K562 (cell line): ENCODE data around the gene KRTAP4-8. TPM values are rescaled to one million over a fixed set of nuclear protein-coding genes. Genes with fewer than 3 reads are reported as not detected.
A peak's percentile ranks its signal among the peaks of the same experiment; 100 is the strongest.
"Not testable (repeated sequence)": the region's sequence is repeated elsewhere in the genome, so short reads cannot be mapped to it uniquely, and the experiment has no call there.

Source experiments
- ATAC-seq: fragments of 200-7000 bp; cut with Tn5 transposase; 3 replicates; pipeline ENCODE4 v1.9.1; 2020; ENCODE audit warnings: moderate library complexity
- BruUV-seq: library from RNA; stranded (reverse); fragments of 400-500 nt; replicated peaks from 2 replicates; lab custom pipeline; 2021; lab: Mats Ljungman, UMichigan
- CTCF ChIA-PET: fragments of 300-600 bp; formaldehyde crosslinking; extraction: SDS; loops from one replicate; lab custom pipeline; 2021; ENCODE audit warnings: low intra/inter-chr PET ratio; lab: Yijun Ruan, JAX
- POLR2A ChIA-PET: fragments of 300-600, 350-650 bp; sonication (Branson Sonifier 250); formaldehyde crosslinking; extraction: SDS; loops from one replicate; lab custom pipeline; 2021; ENCODE audit warnings: antibody characterized with exemption, inconsistent platforms; lab: Yijun Ruan, JAX
- DNase-seq, 4 experiments: peaks; one replicate each; pipeline versions ENCODE4 v3.0.0 to v3.0.0-alpha.2; 2011 to 2018; ENCODE audit warnings: low spot score in 3 of 4, mixed read lengths in 3 of 4; ENCODE audit errors: extremely low read depth in 1 of 4
- FAIRE-seq: peaks from 2 replicates; lab custom pipeline; 2011; peaks lifted over from hg19 to GRCh38; lab: Jason Lieb, UNC
- H2AFZ ChIP-seq: 2 replicates; pipeline ENCODE4 v1.6.0; 2011; ENCODE audit warnings: low read depth, low read length, control low read depth, inconsistent platforms
- H3K27ac ChIP-seq: fragments of 200-600 bp; 3 replicates; pipeline ENCODE4 v1.8.0; 2011; ENCODE audit warnings: low read depth, mild to moderate bottlenecking, control low read depth, inconsistent platforms, low read length, moderate library complexity, mixed read lengths; ENCODE audit errors: extremely low read depth
- H3K27me3 ChIP-seq, 2 experiments: fragments of 300-600 bp in 1 of 2; 2 replicates in 1 of 2; 3 replicates in 1 of 2; pipeline versions ENCODE4 v1.6.0 to v1.8.0; 2011; ENCODE audit warnings: inconsistent platforms in 2 of 2, low read length in 2 of 2, mild to moderate bottlenecking in 1 of 2, mixed read lengths in 1 of 2, moderate library complexity in 1 of 2; ENCODE audit not compliant: control insufficient read depth in 2 of 2, insufficient read depth in 2 of 2
- H3K36me3 ChIP-seq: fragments of 300-600 bp; 3 replicates; pipeline ENCODE4 v1.8.0; 2011; ENCODE audit warnings: mild to moderate bottlenecking, low read length, inconsistent platforms; ENCODE audit not compliant: control insufficient read depth, insufficient read depth
- H3K4me1 ChIP-seq, 2 experiments: fragments of 200-600 bp in 1 of 2; replicated peaks in 1 of 2; 2 replicates in 1 of 2; 3 replicates in 1 of 2; pipeline versions ENCODE4 v1.5.1 to v1.8.0; 2011; ENCODE audit warnings: inconsistent platforms in 2 of 2, low read length in 2 of 2, mild to moderate bottlenecking in 1 of 2, mixed read lengths in 1 of 2, moderate library complexity in 1 of 2; ENCODE audit not compliant: control insufficient read depth in 2 of 2, insufficient read depth in 2 of 2
- H3K4me2 ChIP-seq: 2 replicates; pipeline ENCODE4 v1.6.1; 2011; ENCODE audit warnings: low read length, control low read depth, inconsistent platforms, mixed read lengths; ENCODE audit not compliant: insufficient read depth
- H3K4me3 ChIP-seq: fragments of 200-600 bp; sonication (generic), shearing (Covaris generic); 2 replicates; pipeline ENCODE4 v1.5.1; 2016; ENCODE audit warnings: control low read depth, inconsistent platforms
- H3K79me2 ChIP-seq: fragments of 200-600 bp; 3 replicates; pipeline ENCODE4 v1.8.0; 2011; ENCODE audit warnings: low read length, inconsistent platforms; ENCODE audit not compliant: control insufficient read depth, insufficient read depth
- H3K9ac ChIP-seq, 2 experiments: 2 replicates each; pipeline versions ENCODE4 v1.6.0 to v1.6.1; 2011; ENCODE audit warnings: low read depth in 2 of 2, low read length in 2 of 2, control low read depth in 1 of 2, inconsistent platforms in 1 of 2, mild to moderate bottlenecking in 1 of 2, mixed read lengths in 1 of 2; ENCODE audit not compliant: insufficient read depth in 1 of 2
- H3K9me1 ChIP-seq: one replicate; pipeline ENCODE4 v1.6.0; 2011; ENCODE audit warnings: inconsistent platforms, mild to moderate bottlenecking, low read length, moderate library complexity; ENCODE audit not compliant: control insufficient read depth, insufficient read depth
- H3K9me3 ChIP-seq: replicated peaks from 2 replicates; pipeline ENCODE4 v1.5.1; 2011; ENCODE audit warnings: low read depth, low read length, inconsistent platforms; ENCODE audit not compliant: control insufficient read depth, insufficient read depth
- H4K20me1 ChIP-seq: replicated peaks from 2 replicates; pipeline ENCODE4 v1.6.1; 2011; ENCODE audit warnings: low read length, inconsistent platforms, mixed read lengths; ENCODE audit not compliant: control insufficient read depth, insufficient read depth
- MTF1 ChIP-seq: fragments of 250-450 bp; sonication (Bioruptor Pico); IDR thresholded peaks from 2 replicates; pipeline ENCODE4 v1.9.0; 2021; ENCODE audit warnings: moderate library complexity, mild to moderate bottlenecking, inconsistent platforms, borderline replicate concordance
- TBP ChIP-seq: optimal IDR thresholded peaks from 2 replicates; pipeline ENCODE3; 2011; ENCODE audit warnings: low read depth, low read length, improper control_type of control experiment
- ZNF316 ChIP-seq: fragments of 450-650 bp; IDR thresholded peaks from 2 replicates; pipeline ENCODE4 v1.6.1; 2016
- WGBS: fragments of 100-300 bp; shearing (Covaris generic); methylation state at CpG from one replicate; pipeline ENCODE4 v1.1.6; 2016; ENCODE audit warnings: low coverage, mixed read lengths; ENCODE audit not compliant: insufficient coverage; ENCODE audit errors: missing lambda C conversion rate; 5-methylcytosine and 5-hydroxymethylcytosine counted together
- in situ Hi-C: fragments of 300-500 bp; cut with MboI; formaldehyde crosslinking; loops from 4 replicates; pipeline ENCODE4 v1.15.0; 2018; ENCODE audit warnings: inconsistent platforms, mixed read lengths
- intact Hi-C: fragments of 100-400 bp; cut with micrococcal nuclease; formaldehyde crosslinking; loops from 2 replicates; pipeline ENCODE4 v1.14.2; 2022
- polyA plus RNA-seq, 8 experiments: library from polyadenylated mRNA; depleted of rRNA in 4 of 8; stranded (reverse) in 5 of 8; unstranded in 3 of 8; fragments of >200 nt; fragmentation: Nextera tagmentation in 2 of 8; fragmentation: Illumina TruSeq in 1 of 8; extraction: Ambion mirVana in 2 of 8; extraction: Trizol in 1 of 8; gene quantifications; 2 replicates each; pipeline versions ENCODE4 v1.2.1 to v1.2.3, GENCODE V29; 2011 to 2014; ENCODE audit warnings: inconsistent platforms in 1 of 8, missing spikeins in 1 of 8
- total RNA-seq, 7 experiments: library from RNA; depleted of rRNA in 6 of 7; stranded (reverse); fragments of >200 nt in 6 of 7; fragmentation: Illumina TruSeq in 2 of 7; extraction: Trizol in 2 of 7; gene quantifications; 2 replicates each; pipeline versions ENCODE4 v1.2.1 to v1.2.3, GENCODE V29; 2011 to 2021; ENCODE audit warnings: low replicate concordance in 1 of 7

The KRTAP4-8 gene
- total and polyA plus RNA-seq, 9 of the 15 experiments (the other 6 are each of a cell fraction or from before 2014, with no cell fraction given): not detected

DNA sequence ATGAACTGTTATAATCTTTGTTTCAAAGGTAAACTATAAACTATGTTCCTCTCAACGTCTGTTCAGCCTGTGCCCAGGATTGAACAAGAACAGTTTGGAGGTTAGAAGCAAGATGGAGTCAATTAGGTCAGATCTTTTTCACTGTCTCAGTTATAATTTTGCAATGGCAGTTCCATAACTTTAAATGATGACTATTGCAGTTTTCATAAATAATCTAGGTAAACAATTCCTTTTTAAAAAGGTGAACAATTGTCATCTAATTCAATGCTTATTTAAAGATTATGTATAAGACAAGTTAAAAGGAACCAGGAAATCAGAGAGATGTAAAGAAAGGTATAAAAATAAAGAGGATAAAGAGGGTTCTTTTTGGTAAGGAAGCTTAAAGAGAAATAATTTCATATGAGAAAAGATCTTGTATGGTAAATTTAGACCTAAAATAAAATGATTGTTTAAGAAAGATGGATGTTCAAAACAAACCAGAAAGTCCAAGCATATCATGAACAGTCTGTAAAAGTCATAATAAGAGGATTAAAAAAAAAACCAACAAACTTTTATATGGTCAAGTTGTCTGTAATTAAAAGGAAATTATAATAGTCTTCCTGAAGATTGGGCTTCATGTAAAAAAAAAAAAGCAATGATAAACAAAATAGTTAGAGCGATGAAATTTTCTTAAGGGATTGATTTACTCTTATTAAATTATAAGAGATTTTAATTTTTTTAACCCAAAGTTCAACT is 13.4 kb upstream of the KRTAP4-8 start:
- intact Hi-C loops: no loop called here
- DNase-seq: no peak
- H3K4me2 ChIP-seq: no peak overlapping the region
- BruUV-seq: no TSS peak
- no peak overlapping the region for H3K27ac ChIP-seq
- ChIA-PET CTCF (no interaction called here), POLR2A (interaction anchor here (0.6 to 1.1 kb wide), 3 partner anchors 29 to 170 kb away, joined by 3 to 4 read pairs (median 3); partner anchors contain the start of gene KRTAP4-6)
- no peaks in the 10 kb centered on the region for H3K36me3 ChIP-seq
- H3K79me2 ChIP-seq: no peaks in the 10 kb centered on the region
- TF ChIP-seq MTF1: no peak
- no peak for TF ChIP-seq TBP
- TF ChIP-seq ZNF316: peak; percentile 59
- WGBS: 0% methylated on average over 2 of the region's 2 CpGs
- in situ Hi-C loops: no loop called here
- no peak for ATAC-seq
- no peaks in the 10 kb centered on the region for H3K27me3 ChIP-seq
- H3K4me3 ChIP-seq: no peak overlapping the region
- FAIRE-seq: no peak
- no peak overlapping the region for H3K9ac ChIP-seq
- H3K9me3 ChIP-seq: no peaks in the 10 kb centered on the region
- no peaks in the 10 kb centered on the region for H3K9me1 ChIP-seq
- no peaks in the 10 kb centered on the region for H4K20me1 ChIP-seq
- no peaks in the 10 kb centered on the region for H3K4me1 ChIP-seq
- H2AFZ ChIP-seq: no peak overlapping the region

- H3K9me1 ChIP-seq, H3K4me3 ChIP-seq, H3K36me3 ChIP-seq, H3K27ac ChIP-seq, H3K79me2 ChIP-seq, H3K4me1 ChIP-seq, intact Hi-C loops, POLR2A ChIA-PET, BruUV-seq, H3K9me3 ChIP-seq, CTCF ChIA-PET, FAIRE-seq, DNase-seq, H4K20me1 ChIP-seq, in situ Hi-C loops, H2AFZ ChIP-seq, ATAC-seq, H3K9ac ChIP-seq, H3K27me3 ChIP-seq, H3K4me2 ChIP-seq: not testable (repeated sequence)
- WGBS: 0% methylated on average over 1 of the region's 1 CpG
Measured at GRCh38 chr17:41108728-41109386, 10.9 kb upstream of the KRTAP4-8 start.
